G401 (cell line): ENCODE data around the gene LCE6A. TPM values are rescaled to one million over a fixed set of nuclear protein-coding genes. Genes with fewer than 3 reads are reported as not detected.

Source experiments
- DNase-seq: peaks from one replicate; pipeline ENCODE4 v3.0.0-alpha.2; 2015; ENCODE audit warnings: low spot score
- in situ Hi-C: cut with HindIII; loops from 2 replicates; pipeline ENCODE4 v1.10.0; 2016; ENCODE audit warnings: low sequenced_read_pairs, mixed read lengths
- total RNA-seq: library from RNA; depleted of rRNA; stranded (reverse); fragments of >200 nt; shearing (Covaris generic); gene quantifications from 2 replicates; pipeline ENCODE4 v1.2.3, GENCODE V29; 2014; rRNA removed

The LCE6A gene
- not detected in 2 replicates for total RNA-seq

DNA sequence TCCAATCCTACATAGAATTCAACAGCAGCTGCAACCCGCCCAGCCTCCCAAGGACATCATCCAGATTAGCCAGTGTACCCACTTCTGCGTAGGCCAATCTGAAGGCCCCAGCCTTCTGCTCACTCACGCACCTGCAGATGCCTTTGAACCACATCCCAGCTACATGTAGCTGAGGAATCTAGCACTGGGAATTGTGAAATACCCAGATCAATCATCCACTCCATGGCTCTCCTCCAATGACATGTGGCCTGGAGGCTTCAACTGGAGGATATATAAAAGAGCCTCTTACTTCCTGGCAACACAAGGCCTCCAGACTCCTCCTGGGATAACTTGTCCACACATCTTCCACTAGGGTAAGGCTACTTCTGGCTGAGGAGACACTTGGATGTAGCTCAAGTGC lies at the start of gene LCE6A:
Gene LCE6A (plus strand): TSS at position 301 of the 400 bp plus-strand sequence. CDS start 665 bp downstream, outside the sequence.
- in situ Hi-C loops: no loop called here
- no peak for DNase-seq

DNA sequence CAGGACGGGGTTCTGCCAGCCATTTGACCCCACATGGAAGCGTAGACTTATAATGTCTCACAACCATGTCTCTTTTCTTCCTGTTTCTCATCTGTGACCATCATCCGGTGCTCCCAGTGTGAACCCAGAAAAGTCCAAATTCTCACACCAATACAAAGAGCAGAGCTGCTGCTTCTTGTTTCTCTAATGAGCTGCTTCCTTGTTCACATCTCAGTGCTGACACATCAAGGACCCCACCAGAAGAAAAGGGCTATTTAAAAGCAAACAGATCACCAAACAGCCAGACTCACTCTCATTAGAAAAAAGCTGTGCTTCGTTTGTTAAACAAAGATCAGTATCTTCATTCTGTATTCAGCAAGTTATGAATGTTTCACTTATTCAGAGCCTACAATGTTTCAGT lies 47.0 kb upstream of the LCE6A start:
- DNase-seq: no peak
- in situ Hi-C loops: no loop called here

DNA sequence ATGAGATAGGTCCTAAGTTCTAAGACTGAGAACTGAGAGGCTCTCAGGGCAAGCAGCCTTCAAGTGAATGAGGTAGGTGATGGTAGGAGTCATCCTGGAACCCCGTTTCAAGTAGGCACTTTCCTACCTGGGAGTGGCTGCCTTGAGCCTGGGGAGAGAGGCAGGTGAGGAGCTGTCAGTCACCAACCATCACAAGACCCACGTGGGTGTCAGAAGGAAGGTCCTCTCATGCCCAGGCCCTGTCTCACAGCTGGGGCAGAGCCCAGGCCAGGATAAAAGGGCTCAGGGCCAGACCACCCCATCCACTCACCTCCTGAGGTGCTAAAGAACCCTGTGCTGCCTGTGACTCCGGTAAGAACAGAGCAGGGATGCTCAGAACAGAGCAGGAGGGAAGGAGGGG lies 46.2 kb upstream of the LCE6A start, which contains the start of gene LCE1D:
Gene LCE1D (plus strand): TSS at position 301 of the 400 bp plus-strand sequence. CDS start 1,074 bp downstream, outside the sequence.
- no peak for DNase-seq
- in situ Hi-C loops: no loop called here

DNA sequence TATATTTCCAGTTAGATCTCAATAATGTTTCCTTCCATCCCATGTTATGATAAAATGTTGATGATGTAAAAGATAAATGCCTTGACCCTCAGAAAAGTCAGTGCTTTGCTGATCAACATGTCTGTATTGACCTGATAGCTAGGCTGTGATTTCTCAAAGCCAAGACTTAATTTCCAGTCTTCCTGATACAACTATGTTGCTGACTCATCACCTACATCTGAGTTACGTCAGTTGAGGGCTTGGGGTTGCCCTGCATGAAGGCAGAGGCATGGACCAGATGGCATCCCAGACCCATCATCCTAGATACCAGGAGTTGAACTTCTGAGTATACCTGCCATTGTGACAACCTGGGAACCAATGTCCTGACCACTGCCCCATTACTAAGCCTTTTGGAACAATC lies 41.3 kb upstream of the LCE6A start:
- no peak for DNase-seq
- in situ Hi-C loops: no loop called here

DNA sequence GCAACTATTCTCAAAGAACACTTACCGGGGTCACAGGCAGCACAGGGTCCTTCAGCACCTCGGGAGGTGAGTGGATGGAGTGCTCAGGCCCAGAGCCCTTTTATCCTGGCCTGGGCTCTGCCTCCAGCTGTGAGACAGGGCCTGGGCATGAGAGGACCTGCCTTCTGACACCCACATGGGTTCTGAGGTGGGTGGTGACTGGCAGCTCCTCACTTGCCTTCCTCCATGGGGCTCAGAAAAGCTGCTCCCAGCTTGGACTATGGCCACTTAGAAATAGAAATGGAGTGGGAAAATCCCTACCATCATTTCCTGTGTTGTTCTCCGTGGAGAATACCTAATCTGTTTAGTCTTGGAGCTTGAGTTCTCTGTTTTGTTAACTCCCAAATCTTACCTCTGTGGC lies 36.1 kb upstream of the LCE6A start, which contains the start of gene LCE1C:
Gene LCE1C (minus strand): TSS at position 76 of the 400 bp plus-strand sequence. CDS start 1,173 bp downstream, outside the sequence.
- DNase-seq: no peak
- in situ Hi-C loops: no loop called here

DNA sequence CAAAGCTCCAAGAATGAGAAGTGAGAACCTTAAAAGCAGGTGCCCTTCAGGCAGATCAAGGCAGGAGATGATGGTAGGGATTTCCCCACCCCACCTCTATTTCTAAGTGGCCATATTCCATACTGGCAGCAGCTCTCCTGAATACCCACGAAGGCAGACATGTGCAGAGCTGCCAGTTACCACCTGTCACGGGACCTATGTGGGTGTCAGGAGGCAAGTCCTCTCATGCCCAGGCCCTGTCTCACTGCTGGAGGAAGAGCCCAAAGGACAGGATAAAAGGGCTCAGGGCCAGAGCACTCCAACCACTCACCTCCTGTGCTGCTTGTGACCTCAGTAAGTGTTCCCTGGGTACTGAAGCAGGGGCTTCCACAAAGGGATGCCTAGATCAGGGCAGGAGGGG lies 31.6 kb upstream of the LCE6A start:
- in situ Hi-C loops: no loop called here
- no peak for DNase-seq

DNA sequence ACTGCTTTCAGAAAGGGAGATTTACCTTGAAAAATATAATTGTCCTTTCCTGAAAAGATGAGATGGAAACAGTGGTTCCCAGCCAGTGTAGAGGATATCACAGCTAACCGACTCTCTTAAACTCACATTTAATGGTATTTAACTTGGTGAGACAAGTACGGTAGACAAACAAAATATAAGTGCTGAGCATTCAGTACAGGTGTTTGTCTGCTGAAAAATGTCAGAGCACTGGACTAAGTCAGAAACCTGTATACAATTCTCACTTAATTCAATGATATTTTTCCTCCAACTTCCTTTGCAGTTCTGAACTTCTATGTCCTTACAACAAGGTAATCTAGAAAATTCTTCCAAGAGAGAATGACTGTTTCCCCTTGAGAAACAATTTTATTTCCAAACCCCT lies 31.0 kb upstream of the LCE6A start, which contains the start of gene LCE1B:
Gene LCE1B (plus strand): TSS at position 301 of the 400 bp plus-strand sequence. CDS start 476 bp downstream, outside the sequence.
- in situ Hi-C loops: no loop called here
- DNase-seq: no peak

- in situ Hi-C loops: no loop called here
These were observed 25.3 kb upstream of the LCE6A start for GRCh38 chr1:152817309-152817708.

GRCh38 chr1:152823294-152823693 lies 19.4 kb upstream of the LCE6A start:
- no peak for DNase-seq
- in situ Hi-C loops: no loop called here

More at GRCh38 chr1:152817309-152817708, 25.3 kb upstream of the LCE6A start:
- no peak for DNase-seq

DNA sequence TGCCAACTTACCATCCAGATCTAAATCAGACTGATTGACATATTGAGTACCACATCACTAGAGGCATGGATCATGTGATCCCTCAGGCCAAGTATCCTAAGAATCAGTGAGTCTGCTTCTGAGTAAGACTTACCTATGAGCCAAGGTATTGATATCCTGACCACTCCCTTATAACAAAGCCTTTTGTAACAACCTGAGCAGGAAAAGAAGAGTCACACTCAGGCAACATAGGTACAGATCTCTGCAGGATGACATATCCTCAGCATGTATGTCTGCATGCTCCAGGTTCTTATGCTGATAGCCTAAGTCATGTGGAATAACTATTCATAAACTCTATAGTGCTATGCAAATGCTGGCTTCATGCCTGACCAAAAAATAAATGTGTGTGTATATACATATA lies 17.7 kb upstream of the LCE6A start:
- in situ Hi-C loops: no loop called here
- no peak for DNase-seq

- in situ Hi-C loops: no loop called here
These were observed 15.5 kb upstream of the LCE6A start, which contains the start of gene LCE1A for GRCh38 chr1:152827173-152827572. LCE1A (plus strand) TSS chr1:152827473; CDS start chr1:152827473, 0 bp downstream.

DNA sequence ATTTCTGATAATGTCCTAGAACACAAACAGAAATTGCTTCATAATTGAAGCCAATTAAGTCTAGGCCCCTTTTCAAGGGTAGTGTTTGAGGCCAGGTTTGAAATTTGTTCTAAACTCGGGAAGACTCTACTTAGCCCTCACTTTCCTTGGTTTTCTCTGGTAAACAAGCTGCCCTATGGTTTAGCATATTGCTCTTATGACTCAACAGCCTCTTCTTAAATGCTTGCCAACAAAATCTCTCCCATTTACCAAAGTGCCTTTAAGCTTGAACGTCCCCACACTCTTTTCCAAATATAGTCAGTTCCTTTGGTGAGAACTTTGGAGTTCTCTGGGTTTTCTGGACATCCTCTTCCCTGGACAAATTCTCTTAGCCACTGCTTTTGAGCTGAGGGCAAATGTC lies 5.8 kb upstream of the LCE6A start:
- in situ Hi-C loops: no loop called here
- DNase-seq: no peak

More at GRCh38 chr1:152827173-152827572, 15.5 kb upstream of the LCE6A start, which contains the start of gene LCE1A:
- no peak for DNase-seq

DNA sequence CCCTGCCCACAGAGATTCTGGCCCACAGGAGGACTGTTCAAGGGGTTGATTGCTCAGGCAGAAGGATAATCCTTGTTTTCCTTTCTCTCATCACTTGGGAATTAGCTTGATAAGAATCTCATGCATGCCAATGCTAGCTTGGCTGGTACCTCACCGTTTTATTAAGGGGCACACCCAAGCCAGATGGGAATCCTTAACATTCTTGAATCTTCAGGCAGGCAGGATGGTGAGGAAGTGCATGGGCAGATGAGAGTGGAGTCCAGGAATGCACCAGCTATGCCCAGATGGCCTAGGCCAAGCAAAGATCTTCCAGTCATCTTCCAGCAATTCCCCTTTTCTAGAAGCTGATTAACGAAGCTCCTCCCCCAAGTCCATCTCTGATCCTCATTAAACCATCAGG lies 13.0 kb downstream of the LCE6A start:
- in situ Hi-C loops: no loop called here
- no peak for DNase-seq

GRCh38 chr1:152858062-152858461 lies 15.4 kb downstream of the LCE6A start:
- in situ Hi-C loops: no loop called here
- no peak for DNase-seq

DNA sequence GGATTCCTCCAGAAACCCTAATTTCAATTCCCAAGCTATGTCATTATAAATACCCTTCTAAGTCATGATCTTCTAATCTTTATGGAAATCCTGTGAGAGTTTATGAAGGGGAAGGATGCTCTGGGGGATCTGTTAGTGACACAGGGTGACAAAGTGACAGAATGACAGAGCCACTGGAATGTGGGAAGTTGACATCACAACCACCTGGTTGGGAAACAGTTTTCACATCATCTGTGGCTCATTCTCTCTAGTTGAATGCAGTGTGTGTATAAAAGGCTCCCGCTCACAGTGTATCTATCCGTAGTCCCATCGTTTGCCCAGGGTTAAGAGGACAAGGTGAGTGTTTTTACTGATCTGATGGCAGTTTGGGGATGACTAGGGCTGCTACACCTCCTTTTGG lies 17.0 kb downstream of the LCE6A start, which contains the start of gene LCE7A:
Gene LCE7A (plus strand): TSS at position 301 of the 400 bp plus-strand sequence. CDS start 702 bp downstream, outside the sequence.
- DNase-seq: no peak
- in situ Hi-C loops: no loop called here

DNA sequence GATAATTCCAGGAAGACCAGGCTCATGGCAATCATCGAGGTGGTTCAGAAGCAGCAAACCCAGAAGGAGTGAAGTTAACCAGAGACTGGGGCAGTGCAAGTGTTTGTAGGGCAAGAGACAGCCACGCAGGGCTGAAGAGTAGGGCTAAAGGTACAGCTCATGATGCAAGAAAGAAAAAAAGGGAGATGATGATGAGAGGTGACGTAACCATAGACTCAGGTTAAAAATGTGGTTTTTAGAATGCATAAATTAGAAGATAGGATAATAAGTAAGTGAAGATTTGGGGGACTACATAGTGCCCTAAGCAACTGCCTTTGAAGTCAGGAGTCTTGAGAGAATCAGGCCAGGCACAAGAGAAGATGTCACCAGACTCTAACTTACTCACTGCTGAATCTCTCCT lies 17.5 kb downstream of the LCE6A start:
- in situ Hi-C loops: no loop called here
- DNase-seq: no peak

- in situ Hi-C loops: no loop called here
These were observed 18.7 kb downstream of the LCE6A start for GRCh38 chr1:152861374-152861773.

DNA sequence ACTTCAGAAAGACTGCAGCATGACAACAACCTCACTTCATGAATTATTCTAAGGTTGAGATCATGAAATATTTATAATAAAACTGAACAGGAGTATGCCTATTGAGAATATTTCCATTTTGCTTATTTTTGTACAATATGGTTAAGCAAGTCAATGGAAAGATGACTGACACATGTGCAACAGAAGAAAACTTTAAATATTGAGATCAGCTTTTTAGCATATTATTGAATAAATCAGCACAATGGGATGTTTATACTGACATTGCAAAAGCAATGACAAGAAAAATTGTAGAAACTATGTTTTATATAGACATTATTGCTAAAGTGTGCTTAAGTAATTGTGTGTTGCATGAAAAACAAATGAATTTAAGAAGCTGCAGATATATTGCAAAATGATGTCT lies 21.8 kb downstream of the LCE6A start:
- DNase-seq: no peak

More at GRCh38 chr1:152861374-152861773, 18.7 kb downstream of the LCE6A start:
- no peak for DNase-seq

GRCh38 chr1:152866321-152866720 lies 23.7 kb downstream of the LCE6A start:
- in situ Hi-C loops: no loop called here
- no peak for DNase-seq

More for the DNA sequence above, 21.8 kb downstream of the LCE6A start:
- in situ Hi-C loops: no loop called here

GRCh38 chr1:152869808-152870419 lies 27.3 kb downstream of the LCE6A start:
- in situ Hi-C loops: no loop called here
- DNase-seq: peak; percentile 37
